ENCODE data around the gene KRI1. TPM values are rescaled to one million over a fixed set of nuclear protein-coding genes. Genes with fewer than 3 reads are reported as not detected.
"Not testable (repeated sequence)": the region's sequence is repeated elsewhere in the genome, so short reads cannot be mapped to it uniquely, and the experiment has no call there.

The KRI1 gene
- total RNA-seq, 1 experiment from 2014 or later = 7.9 TPM

GRCh38 chr19:10582091-10582490 lies 16.3 kb upstream of the KRI1 start:
- in situ Hi-C loops (cut with HindIII; ENCODE audit: low pct_unique_long_range_greater_than_20kb, low sequenced_read_pairs) = no loop called here
- DNase-seq (ENCODE audit: low read depth, low spot score) = no peak

GRCh38 chr19:10580979-10581631 lies 15.3 kb upstream of the KRI1 start:
- in situ Hi-C loops (cut with HindIII; ENCODE audit: low pct_unique_long_range_greater_than_20kb, low sequenced_read_pairs) = no loop called here
- DNase-seq (ENCODE audit: low read depth, low spot score) = peak; percentile 85

- in situ Hi-C loops (cut with HindIII; ENCODE audit: low pct_unique_long_range_greater_than_20kb, low sequenced_read_pairs) = no loop called here
These were observed 12.1 kb upstream of the KRI1 start for GRCh38 chr19:10577951-10578350.

GRCh38 chr19:10575011-10575716 lies 9.4 kb upstream of the KRI1 start:
- in situ Hi-C loops (cut with HindIII; ENCODE audit: low pct_unique_long_range_greater_than_20kb, low sequenced_read_pairs) = no loop called here
- DNase-seq (ENCODE audit: low read depth, low spot score) = no peak

More at GRCh38 chr19:10577951-10578350, 12.1 kb upstream of the KRI1 start:
- no peak for DNase-seq (ENCODE audit: low read depth, low spot score)

- in situ Hi-C loops (cut with HindIII; ENCODE audit: low pct_unique_long_range_greater_than_20kb, low sequenced_read_pairs) = no loop called here
- DNase-seq (ENCODE audit: low read depth, low spot score) = no peak
These were observed 8.7 kb upstream of the KRI1 start for GRCh38 chr19:10574462-10574861.

GRCh38 chr19:10573793-10574192 lies 8.0 kb upstream of the KRI1 start:
- DNase-seq (ENCODE audit: low read depth, low spot score); in situ Hi-C loops (cut with HindIII; ENCODE audit: low pct_unique_long_range_greater_than_20kb, low sequenced_read_pairs): not testable (repeated sequence)

GRCh38 chr19:10568826-10569651 lies 3.2 kb upstream of the KRI1 start, which contains the start of gene CDKN2D:
CDKN2D (minus strand) TSS chr19:10568979; CDS start chr19:10568653, 326 bp downstream.
- DNase-seq (ENCODE audit: low read depth, low spot score) = peak; percentile 97
- in situ Hi-C loops (cut with HindIII; ENCODE audit: low pct_unique_long_range_greater_than_20kb, low sequenced_read_pairs) = no loop called here

- no peak for DNase-seq (ENCODE audit: low read depth, low spot score)
These were observed 2.4 kb upstream of the KRI1 start for GRCh38 chr19:10568062-10568825.

GRCh38 chr19:10567656-10568055 lies 1.8 kb upstream of the KRI1 start:
- in situ Hi-C loops (cut with HindIII; ENCODE audit: low pct_unique_long_range_greater_than_20kb, low sequenced_read_pairs) = no loop called here
- no peak for DNase-seq (ENCODE audit: low read depth, low spot score)

More at GRCh38 chr19:10568062-10568825, 2.4 kb upstream of the KRI1 start:
- in situ Hi-C loops (cut with HindIII; ENCODE audit: low pct_unique_long_range_greater_than_20kb, low sequenced_read_pairs) = no loop called here

GRCh38 chr19:10566658-10567410 lies 1.0 kb upstream of the KRI1 start:
- in situ Hi-C loops (cut with HindIII; ENCODE audit: low pct_unique_long_range_greater_than_20kb, low sequenced_read_pairs) = no loop called here
- DNase-seq (ENCODE audit: low read depth, low spot score) = no peak

- DNase-seq (ENCODE audit: low read depth, low spot score) = no peak
- in situ Hi-C loops (cut with HindIII; ENCODE audit: low pct_unique_long_range_greater_than_20kb, low sequenced_read_pairs) = no loop called here
These were observed 523 bp upstream of the KRI1 start for GRCh38 chr19:10566408-10566657.

GRCh38 chr19:10565028-10565566 lies 713 bp downstream of the KRI1 start:
- in situ Hi-C loops (cut with HindIII; ENCODE audit: low pct_unique_long_range_greater_than_20kb, low sequenced_read_pairs) = no loop called here
- DNase-seq (ENCODE audit: low read depth, low spot score) = no peak

GRCh38 chr19:10562609-10563008 lies 3.2 kb downstream of the KRI1 start:
- in situ Hi-C loops (cut with HindIII; ENCODE audit: low pct_unique_long_range_greater_than_20kb, low sequenced_read_pairs) = no loop called here
- DNase-seq (ENCODE audit: low read depth, low spot score) = no peak

GRCh38 chr19:10560154-10560553 lies 5.7 kb downstream of the KRI1 start:
- no peak for DNase-seq (ENCODE audit: low read depth, low spot score)
- in situ Hi-C loops (cut with HindIII; ENCODE audit: low pct_unique_long_range_greater_than_20kb, low sequenced_read_pairs) = no loop called here

- in situ Hi-C loops (cut with HindIII; ENCODE audit: low pct_unique_long_range_greater_than_20kb, low sequenced_read_pairs) = no loop called here
- no peak for DNase-seq (ENCODE audit: low read depth, low spot score)
These were observed 8.1 kb downstream of the KRI1 start for GRCh38 chr19:10557603-10558197.

- in situ Hi-C loops (cut with HindIII; ENCODE audit: low pct_unique_long_range_greater_than_20kb, low sequenced_read_pairs) = no loop called here
- no peak for DNase-seq (ENCODE audit: low read depth, low spot score)
These were observed 10.2 kb downstream of the KRI1 start for GRCh38 chr19:10555610-10555973.
